HG03439 (cell line): ENCODE results near the gene CLIP3.
"Not testable (repeated sequence)": the region's sequence is repeated elsewhere in the genome, so short reads cannot be mapped to it uniquely, and the experiment has no call there.

ENCODE experiments used
- ATAC-seq: cut with Tn5 transposase; IDR thresholded peaks from one replicate; pipeline ENCODE4 v1.9.1; 2021; ENCODE audit warnings: mild to moderate bottlenecking, moderate library complexity; ENCODE audit not compliant: unreplicated experiment

Gene CLIP3, protein sequence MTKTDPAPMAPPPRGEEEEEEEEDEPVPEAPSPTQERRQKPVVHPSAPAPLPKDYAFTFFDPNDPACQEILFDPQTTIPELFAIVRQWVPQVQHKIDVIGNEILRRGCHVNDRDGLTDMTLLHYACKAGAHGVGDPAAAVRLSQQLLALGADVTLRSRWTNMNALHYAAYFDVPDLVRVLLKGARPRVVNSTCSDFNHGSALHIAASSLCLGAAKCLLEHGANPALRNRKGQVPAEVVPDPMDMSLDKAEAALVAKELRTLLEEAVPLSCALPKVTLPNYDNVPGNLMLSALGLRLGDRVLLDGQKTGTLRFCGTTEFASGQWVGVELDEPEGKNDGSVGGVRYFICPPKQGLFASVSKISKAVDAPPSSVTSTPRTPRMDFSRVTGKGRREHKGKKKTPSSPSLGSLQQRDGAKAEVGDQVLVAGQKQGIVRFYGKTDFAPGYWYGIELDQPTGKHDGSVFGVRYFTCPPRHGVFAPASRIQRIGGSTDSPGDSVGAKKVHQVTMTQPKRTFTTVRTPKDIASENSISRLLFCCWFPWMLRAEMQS

DNA sequence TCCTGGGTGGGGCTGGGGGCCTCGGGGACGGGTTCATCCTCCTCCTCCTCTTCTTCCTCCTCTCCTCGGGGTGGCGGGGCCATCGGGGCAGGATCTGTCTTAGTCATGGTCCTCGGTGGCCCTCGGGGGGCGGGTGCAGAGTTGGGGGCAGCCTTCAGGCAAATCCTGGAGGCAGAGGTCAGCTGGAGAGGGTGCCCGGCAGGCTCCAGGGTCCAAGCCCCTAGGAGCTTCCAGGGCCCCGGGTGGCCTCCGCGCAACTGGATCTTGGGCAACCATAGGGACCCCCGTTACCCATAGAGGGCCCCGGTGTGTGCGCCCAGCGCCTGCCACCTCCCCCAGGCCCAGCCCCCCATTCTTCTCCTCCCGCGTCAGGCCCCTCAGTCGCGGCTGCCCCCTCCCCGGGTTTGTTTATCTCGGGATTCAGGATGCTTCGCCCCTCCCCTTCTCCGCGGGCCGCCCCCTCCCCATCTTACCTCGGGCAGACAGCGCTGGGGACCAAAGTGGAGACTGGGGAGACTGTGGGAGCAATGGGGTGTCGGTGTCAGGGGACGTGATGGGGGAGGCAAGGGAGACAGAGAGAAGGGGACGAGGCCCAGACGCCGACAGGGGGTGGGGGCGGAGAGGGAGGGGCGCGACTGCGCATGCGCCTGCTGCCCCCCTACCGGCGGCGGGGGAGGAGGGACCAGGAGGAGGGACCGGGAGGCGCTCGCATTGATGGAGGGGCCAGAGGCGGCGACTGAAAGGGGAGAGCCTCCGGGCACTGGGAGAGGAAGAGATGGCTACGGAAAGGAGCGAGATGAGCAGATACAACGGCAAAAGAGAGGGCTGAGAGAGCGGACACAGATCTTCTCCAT lies at the start of gene CLIP3:
TSS of gene CLIP3 (minus strand) at position 623 of the 854 bp plus-strand sequence. CDS start at position 107, 516 bp downstream.
- no peak for ATAC-seq

DNA sequence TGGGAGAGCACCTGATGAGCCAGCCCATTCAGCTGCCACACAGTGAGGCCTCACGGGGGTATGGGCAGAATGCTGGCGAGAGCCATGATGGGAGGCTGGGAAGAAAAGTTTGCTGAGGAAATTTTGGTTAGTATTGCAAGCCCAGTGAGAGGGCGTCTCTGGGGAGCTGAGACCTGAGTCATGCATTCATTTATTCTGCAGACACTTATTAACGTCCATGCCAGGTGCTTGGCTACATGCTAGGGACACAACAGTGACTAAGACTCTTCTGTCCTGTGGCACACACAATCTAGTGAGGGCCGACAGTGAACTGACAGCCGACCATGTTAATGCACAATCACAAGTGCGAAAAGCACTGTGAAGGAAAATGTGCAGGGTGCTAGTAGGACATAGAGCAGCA lies 49.2 kb upstream of the CLIP3 start:
- ATAC-seq: no peak

DNA sequence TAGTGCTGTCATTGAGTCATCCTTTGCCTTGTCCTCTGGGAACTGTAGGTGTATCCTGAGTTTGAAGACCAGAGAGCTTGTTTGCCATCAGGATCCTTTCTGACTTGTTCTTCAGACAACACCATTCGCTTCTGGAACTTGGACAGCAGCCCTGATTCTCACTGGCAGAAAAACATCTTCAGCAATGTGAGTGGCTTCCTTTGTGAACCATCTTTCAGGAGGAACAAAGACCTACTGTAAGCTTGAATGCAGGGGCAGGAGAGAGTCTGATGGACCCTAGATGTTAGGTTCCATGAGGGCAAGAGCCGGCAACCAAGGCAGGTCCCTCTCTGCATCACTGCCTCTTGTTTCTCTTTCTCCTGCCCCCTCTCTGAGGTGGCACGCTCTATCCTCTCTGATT lies 48.7 kb upstream of the CLIP3 start:
- ATAC-seq: no peak

DNA sequence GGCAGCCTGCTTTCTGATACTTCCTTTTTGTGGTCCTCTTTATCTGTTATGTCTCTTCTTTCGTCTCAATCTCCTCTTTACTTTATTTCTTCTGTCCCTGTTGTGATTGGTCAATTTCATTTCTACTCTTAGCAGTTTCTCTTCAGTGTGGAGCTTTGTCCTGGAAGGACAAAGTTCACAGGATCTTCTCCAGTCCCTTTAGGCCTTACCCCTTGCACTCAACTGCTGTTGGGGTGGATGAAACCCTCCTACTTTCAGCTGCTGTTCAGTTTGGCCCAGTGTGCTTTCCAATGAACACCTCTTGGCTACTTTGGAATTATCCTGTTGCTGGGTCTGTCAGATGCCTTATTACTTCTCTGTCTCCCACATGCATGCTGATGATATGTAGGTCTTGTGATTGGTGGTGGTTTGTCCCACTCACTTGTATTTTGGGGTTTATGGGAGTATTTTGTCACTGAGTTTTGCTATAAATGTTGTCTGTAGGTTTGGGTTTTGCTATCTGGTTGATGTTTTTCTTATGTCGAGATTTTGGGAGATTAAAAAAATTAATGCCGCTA lies 46.8 kb upstream of the CLIP3 start:
- ATAC-seq: no peak

DNA sequence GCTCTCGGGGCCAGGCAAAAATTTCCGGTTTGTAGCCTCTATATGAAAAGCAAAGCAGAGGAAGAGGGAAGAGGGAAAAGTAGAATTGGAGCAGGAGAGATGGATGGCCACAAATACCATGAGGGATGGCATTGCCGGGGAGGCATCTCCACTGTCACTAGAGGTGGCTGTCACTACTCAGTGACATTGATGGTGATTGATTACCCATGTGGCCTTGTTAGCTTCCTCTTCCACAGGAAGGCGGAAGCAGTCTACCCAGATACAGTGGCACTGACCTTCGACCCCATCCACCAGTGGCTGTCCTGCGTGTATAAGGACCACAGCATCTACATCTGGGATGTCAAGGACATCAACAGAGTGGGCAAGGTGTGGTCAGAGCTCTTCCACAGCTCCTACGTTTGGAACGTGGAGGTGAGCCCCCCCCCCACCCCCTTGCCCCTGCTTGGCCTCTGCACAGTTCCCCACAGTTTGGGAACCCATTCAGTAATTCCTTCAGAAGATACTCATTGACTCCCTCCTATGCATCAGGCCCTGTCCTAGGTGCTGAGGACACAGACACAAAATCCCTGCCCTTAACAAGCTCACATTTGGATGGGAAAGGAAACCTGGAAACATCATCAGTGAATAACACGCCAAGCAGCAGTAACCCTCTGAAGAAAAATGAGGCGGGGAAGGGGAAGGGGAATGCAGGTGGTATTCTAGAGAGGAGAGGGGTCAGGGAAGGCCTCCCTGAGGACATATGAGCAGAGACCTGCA lies 40.6 kb upstream of the CLIP3 start:
- no peak for ATAC-seq

DNA sequence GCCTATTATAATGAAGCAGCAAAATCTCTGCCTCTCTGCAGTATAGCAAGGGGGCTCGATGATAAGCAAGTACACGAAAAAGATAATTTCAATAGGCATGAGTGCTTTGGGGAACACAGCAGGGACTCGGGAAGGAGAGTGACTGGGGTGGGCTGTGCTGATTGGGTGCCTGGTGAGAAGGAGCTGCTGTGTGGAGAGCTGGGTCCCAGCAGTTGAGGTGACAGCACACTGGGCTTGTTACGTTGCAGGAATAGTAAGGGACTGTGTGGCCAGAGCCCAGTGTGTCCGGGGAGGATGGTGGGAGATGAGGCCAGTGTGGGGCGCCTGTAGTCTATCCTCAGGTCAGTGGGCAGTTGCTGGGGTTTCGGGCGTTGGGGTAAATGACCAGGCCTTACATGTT lies 39.4 kb upstream of the CLIP3 start:
- ATAC-seq: no peak

DNA sequence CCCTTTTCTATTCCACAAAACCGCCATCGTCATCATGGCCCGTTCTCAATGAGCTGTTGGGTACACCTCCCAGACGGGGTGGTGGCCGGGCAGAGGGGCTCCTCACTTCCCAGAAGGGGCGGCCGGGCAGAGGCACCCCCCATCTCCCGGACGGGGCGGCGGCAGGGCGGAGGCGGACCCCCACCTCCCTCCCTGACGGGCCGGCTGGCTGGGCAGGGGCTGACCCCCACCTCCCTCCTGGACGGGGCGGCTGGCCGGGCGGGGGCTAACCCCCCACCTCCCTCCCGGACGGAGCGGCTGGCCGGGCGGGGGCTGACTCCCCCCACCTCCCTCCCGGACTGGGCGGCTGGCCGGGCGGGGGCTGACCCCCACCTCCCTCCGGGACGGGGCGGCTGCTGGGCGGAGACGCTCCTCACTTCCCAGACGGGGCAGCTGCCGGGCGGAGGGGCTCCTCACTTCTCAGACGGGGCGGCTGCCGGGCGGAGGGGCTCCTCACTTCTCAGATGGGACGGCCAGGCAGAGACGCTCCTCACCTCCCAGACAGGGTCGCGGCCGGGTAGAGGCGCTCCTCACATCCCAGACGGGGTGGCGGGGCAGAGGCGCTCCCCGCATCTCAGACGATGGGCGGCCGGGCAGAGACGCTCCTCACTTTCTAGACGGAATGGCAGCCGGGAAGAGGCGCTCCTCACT lies 36.3 kb upstream of the CLIP3 start:
- not testable (repeated sequence) for ATAC-seq

DNA sequence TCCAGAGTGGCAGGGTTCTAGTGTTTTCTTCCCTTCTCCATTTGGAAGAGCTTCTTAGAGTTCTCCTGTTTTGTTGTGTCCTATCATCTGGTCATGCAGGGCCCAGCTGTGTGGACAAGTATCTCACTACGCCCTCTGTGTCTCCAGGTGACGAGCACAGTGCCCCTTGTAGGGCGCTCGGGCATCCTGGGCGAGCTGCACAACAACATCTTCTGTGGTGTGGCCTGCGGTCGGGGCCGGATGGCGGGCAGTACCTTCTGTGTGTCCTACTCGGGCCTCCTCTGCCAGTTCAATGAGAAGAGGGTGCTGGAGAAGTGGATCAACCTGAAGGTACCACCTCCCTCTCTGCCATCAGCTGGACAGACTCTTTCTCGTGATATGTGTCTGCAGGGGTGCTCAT lies 35.0 kb upstream of the CLIP3 start:
- ATAC-seq: no peak

DNA sequence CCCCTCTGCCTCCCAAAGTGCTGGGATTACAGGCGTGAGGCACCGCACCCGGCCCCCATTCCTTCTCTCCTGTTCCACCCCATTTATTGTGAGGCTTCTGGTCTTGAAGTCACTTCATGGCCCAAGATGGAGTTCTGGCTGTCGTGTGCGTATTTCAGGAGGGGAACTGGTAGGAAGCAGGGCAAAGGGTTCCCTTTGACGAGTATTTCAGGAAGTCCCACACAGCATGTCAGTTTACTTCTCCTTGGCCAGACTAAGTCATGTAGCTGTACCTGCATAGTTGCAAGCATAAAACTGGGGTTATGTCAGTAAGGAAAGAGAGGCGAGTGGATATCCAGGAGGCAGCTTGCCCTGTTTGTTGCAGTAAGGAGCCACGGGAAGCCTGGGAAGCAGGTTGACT lies 32.2 kb upstream of the CLIP3 start:
- no peak for ATAC-seq

DNA sequence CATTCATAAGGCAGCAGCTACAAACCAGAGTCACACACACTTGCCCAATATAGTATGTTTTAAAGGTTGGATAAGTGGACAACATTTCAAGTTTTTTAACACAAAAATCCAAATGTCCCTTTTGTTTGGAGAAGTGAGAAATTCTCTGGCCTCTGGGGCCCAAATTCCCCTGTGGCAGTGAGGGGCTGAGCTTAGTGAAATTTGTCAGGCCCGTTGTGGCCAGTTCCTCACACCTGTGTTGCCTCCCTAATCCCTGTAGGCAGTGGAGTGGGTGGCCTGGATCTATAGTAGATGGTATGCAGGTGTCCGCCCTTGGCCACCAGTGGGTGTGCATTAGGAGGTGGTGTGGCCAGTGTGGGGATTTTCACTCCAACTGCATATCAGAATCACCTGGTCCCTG lies 28.7 kb upstream of the CLIP3 start:
- no peak for ATAC-seq

DNA sequence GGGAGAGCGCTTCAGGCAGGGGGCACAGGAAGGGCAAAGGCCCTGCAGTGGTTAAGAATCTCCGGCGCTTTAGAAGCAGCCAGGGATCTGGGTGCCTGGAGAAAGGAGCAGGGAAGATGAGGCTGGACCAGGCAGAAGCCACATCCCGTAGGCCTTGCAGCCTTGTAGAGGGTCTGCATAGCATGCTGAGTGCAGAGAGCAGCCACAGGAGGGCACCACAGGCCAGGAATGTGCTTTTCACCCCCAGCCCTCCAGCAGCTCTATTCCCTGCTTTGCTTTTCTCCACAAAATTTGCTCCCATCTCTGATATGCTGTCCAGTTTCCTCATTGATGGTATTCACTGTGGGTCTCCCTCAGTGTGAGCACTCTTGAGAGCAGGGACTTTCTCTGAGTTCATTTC lies 27.8 kb upstream of the CLIP3 start:
- no peak for ATAC-seq

DNA sequence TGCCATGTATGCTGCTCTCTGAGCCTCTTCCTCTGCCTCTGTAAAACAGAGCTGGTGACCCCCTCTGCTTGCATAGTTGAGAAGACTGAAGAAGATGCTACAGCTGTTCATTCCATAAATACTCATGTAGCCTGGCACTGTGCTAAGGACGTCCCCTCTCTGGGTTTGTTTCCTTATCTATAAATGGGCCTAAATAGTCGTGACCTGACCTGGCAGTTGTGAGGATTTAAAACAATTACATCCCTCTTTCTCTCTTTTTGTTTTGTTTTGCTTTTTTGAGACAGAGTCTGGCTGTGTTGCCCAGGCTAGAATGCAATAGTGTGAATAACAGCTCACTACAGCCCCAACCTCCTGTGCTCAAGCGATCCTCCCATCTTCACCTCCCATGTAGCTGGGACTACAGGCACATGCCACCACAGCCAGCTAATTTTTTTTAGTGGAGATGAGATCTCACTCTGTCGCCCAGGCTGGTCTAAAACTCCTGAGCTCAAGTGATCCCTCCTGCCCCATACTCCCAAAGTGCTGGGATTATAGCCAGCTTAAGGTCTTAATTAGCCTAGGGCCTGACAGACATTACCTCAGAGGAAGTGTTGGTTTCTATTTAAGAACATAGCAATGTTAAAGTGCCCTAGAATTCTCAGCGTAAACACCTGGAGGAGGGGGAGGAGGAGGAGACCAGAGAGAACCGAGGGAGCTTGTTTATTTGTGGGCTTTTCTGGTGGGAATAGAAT lies 26.7 kb upstream of the CLIP3 start:
- ATAC-seq: no peak

DNA sequence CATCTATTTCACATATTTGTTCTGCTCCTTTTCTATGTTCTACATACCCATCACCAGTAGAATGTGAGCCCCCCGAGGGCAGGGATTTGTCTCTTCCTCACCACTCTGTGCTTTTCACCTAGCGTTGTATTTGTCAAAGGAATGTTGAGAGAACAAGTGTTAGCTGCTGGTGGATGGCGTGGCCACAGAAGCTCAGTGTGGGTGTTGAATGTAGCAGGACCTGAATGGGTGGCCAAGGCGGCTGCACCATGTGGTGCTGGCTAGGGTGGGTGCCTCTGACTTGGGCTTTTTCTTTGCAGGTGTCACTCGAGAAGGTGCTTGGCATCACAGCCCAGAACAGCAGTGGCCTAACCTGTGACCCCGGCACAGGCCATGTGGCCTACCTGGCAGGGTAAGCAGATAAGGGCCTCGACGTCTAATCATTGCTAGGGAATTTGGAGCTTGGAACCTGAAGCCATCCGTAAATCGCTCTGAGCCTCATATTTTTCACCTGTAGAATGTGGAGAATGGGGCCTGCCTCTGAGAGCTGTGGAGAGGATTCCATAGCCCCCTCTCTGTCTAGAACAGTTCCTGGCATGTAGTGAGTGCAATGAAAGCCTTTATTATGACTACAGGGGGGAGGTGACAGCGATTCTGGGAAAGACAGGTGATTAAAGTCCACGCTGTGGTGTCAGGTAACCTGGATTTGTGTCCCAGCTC lies 26.0 kb upstream of the CLIP3 start:
- no peak for ATAC-seq

DNA sequence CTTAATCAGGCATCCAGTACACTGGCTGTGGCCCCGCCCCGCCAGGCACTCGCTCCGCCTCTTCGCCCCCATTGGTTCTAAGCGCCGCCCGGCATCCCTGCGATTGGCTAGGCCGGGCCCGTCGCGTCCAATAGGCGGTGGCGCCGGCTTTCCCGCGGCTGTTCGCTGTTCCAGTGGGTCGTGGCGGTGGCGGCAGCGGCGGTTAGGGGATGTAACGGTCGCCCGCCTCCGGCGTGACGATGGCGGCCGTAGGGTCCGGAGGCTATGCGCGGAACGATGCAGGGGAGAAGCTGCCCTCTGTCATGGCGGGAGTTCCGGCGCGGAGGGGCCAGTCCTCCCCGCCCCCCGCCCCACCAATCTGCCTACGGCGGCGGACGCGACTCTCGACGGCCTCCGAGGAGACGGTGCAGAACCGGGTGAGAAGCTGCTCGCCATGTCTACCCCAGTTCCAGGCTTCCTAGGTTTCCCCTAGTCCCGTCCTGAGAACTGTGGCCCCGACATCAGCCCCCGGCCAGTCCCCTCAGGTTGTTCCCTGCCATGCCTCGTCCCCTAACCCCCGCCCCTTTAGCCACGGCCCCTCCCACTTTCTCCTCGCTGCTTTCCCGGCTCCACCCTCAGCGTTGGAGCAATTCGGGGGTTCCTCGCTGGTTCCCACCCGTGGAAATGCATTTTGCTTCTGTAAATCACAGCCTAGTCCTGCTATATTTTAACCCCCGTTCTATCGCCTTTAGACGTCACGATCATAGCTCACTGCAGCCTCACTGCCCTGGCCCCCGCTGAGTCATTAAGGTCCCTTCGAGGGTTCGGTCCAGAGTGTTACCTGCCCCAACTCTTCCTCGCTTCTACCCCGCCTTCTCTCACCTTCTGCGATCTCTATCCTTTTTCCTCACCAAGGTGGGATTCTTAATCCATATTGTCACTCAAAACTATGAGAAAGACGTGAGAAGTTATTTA lies 22.3 kb upstream of the CLIP3 start, which contains the start of gene WDR62:
TSS of gene WDR62 (plus strand) at position 165 of the 954 bp plus-strand sequence. CDS start at position 240, 75 bp downstream.
- ATAC-seq: peak; percentile 72

DNA sequence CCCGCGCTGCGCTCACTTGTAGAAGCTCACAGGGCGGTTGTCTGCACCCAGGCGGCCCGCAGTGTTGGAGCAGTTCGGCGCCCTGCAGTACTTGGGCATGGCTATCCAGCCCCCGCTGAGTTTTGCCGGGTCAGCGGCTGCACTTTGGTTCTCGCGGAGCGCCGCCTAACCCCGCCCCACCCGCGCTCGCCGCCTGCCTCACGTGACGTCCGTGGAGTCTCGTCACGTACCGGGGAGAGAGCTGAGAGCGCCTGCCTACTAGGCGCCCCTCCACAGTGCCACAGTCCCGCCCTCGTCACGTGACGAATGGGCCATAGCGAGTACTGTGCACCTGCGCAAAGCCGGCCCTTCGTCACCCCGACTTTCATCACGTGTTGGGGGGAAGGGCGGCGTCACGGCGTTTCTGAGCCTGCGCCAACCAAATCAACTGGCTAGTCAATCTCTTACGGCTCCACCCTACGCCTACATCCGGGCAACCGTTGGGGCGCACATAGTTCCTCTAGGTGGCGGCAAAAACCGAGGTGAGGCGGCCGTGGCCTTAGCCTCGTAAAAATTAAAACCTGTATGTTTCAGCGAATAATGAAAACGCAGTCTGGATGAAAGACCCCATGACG lies 21.6 kb upstream of the CLIP3 start, which contains the start of gene THAP8:
TSS of gene THAP8 (minus strand) at position 167 of the 614 bp plus-strand sequence. CDS start at position 99, 68 bp downstream.
- peak; percentile 85 for ATAC-seq

DNA sequence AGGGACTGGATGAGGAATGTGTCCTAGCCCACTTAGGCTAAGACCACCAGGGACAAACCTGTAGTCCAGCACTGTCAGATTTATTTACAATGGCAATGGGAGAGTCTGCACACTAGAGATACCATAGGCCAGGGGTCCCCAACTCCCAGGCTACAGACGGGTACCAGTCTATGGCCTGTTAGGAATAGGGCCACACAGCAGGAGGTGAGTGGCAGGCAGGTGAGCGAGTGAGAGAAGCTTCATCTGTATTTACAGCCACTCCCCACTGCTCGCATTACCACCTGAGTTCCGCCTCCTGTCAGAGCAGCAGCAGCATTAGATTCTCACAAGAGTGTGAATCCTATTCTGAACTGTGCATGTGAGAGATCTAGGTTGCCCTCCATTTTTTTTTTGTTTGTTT lies 19.0 kb upstream of the CLIP3 start:
- no peak for ATAC-seq

DNA sequence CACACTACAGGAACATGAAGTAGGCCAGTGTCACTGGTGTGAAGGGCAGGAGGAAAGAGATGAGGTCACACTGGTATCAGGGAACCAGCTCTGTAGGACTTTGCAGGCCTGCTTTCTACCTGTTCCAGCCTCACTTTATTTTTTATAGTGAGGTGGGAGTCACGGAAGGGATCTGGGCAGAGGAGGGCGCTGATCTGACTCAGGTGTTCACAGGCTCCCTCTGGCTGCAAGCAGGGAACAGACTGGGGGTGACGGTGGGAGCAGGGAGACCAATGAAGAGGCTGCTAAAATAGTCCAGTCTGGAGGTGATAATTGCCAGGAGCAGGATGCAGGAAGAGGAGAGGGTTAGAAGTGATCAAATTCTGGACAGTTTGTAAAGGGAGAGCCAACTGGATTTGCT lies 18.6 kb upstream of the CLIP3 start:
- no peak for ATAC-seq
